ENCODE data around the gene SNTB2. TPM values are rescaled to one million over a fixed set of nuclear protein-coding genes. Genes with fewer than 3 reads are reported as not detected.

The SNTB2 gene
- total RNA-seq, 4 donors from 2014 or later: 39.1 to 137 (median 43.0) TPM

DNA sequence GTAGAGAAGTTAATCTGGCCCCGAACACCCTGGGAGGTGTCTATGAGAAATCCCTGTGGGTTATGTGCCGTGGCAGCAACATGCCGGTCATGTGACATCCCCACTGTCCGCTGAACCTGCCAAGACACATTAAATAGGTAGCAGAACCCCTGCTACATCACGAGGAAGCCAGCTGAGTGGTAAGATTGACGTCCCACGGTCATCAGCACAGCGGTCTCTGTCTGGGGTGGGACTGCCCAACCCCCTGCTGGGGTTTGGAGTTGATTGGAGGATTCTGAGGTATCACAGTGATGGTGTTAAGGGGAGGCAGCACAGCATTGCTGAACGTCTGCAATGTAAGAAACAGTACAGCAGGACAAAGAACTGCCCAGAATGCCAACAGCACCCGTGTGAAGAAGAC, 162.6 kb downstream of the SNTB2 start:
- no peaks in the 10 kb centered on the region for H3K4me1 ChIP-seq
- H3K27ac ChIP-seq: no peak overlapping the region
- H3K36me3 ChIP-seq: peaks cover 0 to 43% of the 10 kb centered on the region in 2 donors
- 74 to 97% methylated on average over 5 to 6 of the region's 10 CpGs for WGBS, 2 donors (ENCODE audit: low coverage in 1 of 2)
- no peaks in the 10 kb centered on the region for H3K27me3 ChIP-seq
- TF ChIP-seq, protein P1, sequence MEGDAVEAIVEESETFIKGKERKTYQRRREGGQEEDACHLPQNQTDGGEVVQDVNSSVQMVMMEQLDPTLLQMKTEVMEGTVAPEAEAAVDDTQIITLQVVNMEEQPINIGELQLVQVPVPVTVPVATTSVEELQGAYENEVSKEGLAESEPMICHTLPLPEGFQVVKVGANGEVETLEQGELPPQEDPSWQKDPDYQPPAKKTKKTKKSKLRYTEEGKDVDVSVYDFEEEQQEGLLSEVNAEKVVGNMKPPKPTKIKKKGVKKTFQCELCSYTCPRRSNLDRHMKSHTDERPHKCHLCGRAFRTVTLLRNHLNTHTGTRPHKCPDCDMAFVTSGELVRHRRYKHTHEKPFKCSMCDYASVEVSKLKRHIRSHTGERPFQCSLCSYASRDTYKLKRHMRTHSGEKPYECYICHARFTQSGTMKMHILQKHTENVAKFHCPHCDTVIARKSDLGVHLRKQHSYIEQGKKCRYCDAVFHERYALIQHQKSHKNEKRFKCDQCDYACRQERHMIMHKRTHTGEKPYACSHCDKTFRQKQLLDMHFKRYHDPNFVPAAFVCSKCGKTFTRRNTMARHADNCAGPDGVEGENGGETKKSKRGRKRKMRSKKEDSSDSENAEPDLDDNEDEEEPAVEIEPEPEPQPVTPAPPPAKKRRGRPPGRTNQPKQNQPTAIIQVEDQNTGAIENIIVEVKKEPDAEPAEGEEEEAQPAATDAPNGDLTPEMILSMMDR (IDR thresholded peaks at IDR 0.05): no peak
- TF ChIP-seq POLR2A (IDR thresholded peaks at IDR 0.05) (no peak), POLR2AphosphoS5 (IDR thresholded peaks at IDR 0.05) (no peak), EP300 (IDR thresholded peaks at IDR 0.05) (no peak)
- H3K4me3 ChIP-seq: no peak overlapping the region
- no peaks in the 10 kb centered on the region for H3K9me3 ChIP-seq
- ATAC-seq: no peak

DNA sequence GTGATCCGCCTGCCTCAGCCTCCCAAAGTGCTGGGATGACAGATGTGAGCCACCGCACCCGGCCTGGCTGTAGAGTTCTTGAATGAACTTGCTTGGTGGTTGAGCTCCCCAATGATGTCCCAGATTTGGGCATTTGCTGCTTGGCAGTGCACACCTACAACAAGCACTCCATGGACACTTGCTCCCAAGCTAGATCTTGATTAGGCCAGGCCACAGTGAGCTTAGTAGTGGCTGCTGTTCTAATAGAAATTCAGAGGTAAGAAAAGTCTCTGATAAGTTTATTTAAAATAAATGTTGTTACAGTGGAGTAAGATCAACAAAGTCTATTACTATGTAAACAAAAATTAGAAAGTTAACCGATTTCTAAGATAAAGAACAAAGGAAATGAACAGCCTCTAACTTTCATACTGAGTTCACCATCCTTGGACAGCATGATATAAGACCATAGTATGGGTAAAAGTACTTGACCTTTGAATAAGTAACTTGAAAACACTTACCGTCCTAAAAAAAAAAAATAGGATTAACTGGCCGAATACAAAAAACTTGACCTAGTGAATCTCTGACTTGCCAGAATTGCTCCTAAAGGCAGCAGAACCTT, 163.7 kb downstream of the SNTB2 start:
- no peak for ATAC-seq
- peaks cover 0 to 43% of the 10 kb centered on the region in 2 donors for H3K36me3 ChIP-seq

DNA sequence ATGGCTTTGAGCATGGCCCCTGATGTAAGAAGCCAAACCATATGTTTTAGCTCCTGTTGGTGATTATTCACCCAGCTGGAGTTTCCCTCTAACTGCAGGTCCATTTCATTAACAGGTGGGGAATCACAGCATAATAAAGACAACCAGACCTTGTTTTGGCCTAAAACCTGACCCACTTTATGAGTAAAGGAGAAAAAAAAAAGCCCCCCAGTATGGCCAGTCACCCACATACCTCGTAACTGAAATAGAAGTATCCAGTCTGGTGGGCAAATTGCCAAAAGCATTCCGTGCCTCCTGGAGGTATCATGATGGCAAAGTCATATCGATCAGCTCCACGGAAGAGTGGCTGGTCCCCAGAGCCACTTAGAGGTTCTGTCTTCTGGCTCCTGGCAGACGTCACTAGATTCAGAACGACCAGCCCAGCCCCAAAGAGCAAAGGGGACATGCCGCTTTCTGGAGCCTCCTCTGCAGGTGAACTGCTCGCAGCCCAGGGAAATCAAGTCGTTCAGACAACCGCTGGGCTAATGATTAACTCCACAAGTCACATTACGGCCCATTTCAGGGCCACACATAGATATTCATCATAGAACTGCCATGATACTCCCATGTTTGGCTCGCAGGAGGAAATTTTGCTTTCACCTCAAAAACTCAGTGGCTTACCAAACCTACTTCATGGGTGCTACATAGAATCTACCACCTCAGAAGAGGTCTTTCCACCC, 164.5 kb downstream of the SNTB2 start, which contains the start of gene TMED6:
Gene TMED6, minus strand, starts transcription at position 478 of the 719 bp plus-strand sequence. Its CDS starts 33 bp downstream, at position 445.
- Histone ChIP-seq H3K36me3 (peaks cover 0 to 43% of the 10 kb centered on the region in 2 donors), H3K27me3 (no peaks in the 10 kb centered on the region), H3K27ac (no peak within 1 kb of the TSS), H3K4me1 (no peaks in the 10 kb centered on the region), H3K9me3 (no peaks in the 10 kb centered on the region), H3K4me3 (no peak within 1 kb of the TSS)
- 77 to 90% methylated on average over 4 to 8 of the region's 12 CpGs for WGBS, 2 donors (ENCODE audit: low coverage in 1 of 2)
- no peak for TF ChIP-seq EP300 (IDR thresholded peaks at IDR 0.05)
- TF ChIP-seq POLR2AphosphoS5 (IDR thresholded peaks at IDR 0.05): no peak
- TF ChIP-seq, protein P1 (IDR thresholded peaks at IDR 0.05): no peak
- no peak for ATAC-seq

More for the DNA sequence above, 163.7 kb downstream of the SNTB2 start:
- Histone ChIP-seq H3K4me3 (no peak overlapping the region), H3K9me3 (no peaks in the 10 kb centered on the region), H3K27me3 (no peaks in the 10 kb centered on the region), H3K4me1 (no peaks in the 10 kb centered on the region), H3K27ac (no peak overlapping the region)
- TF ChIP-seq, protein P1 (IDR thresholded peaks at IDR 0.05): no peak
- TF ChIP-seq EP300 (IDR thresholded peaks at IDR 0.05): no peak
- TF ChIP-seq POLR2A (IDR thresholded peaks at IDR 0.05): no peak
- TF ChIP-seq POLR2AphosphoS5 (IDR thresholded peaks at IDR 0.05): no peak
- 69 to 71% methylated on average over 5 to 6 of the region's 6 CpGs for WGBS, 2 donors (ENCODE audit: low coverage in 1 of 2)

Small RNA genes lying within 50 kb of the gene (small RNA-seq; reads per million reads assigned to genes)
- gene RF00019: 0 reads per million in 4 donors
- gene RNU6-22P: 0 reads per million in 4 donors

Other genes with a start within 250 kb of the SNTB2 start
- 1 to 10 TPM in 2 of 4 donors, under 1 TPM in 2; 0.78 to 3.3 (median 1.2) TPM for gene HAS3, start 81.5 kb upstream of the SNTB2 start, total RNA-seq
- 100 to 1,000 TPM in 1 of 4 donors, 10 to 100 TPM in 3; 44.0 to 102 (median 61.9) TPM for gene CHTF8, start 54.6 kb upstream of the SNTB2 start, total RNA-seq
- 10 to 100 TPM; 16.4 to 36.2 (median 25.8) TPM for gene UTP4, start 54.5 kb upstream of the SNTB2 start, total RNA-seq
- 10 to 100 TPM; 34.2 to 41.1 (median 36.6) TPM for gene VPS4A, start 124.2 kb downstream of the SNTB2 start, total RNA-seq
- gene PDF, start 143.4 kb downstream of the SNTB2 start, total RNA-seq: 10 to 100 TPM in 3 of 4 donors, under 1 TPM in 1; 0.49 to 16.0 (median 13.7) TPM
- gene COG8, start 152.4 kb downstream of the SNTB2 start, total RNA-seq: 10 to 100 TPM; 33.3 to 48.6 (median 43.5) TPM
- 10 to 100 TPM in 3 of 4 donors, 1 to 10 TPM in 1; 7.5 to 18.9 (median 15.0) TPM for gene NIP7, start 152.6 kb downstream of the SNTB2 start, total RNA-seq
- gene TMED6, start 164.6 kb downstream of the SNTB2 start, total RNA-seq: 1 to 10 TPM in 1 of 4 donors, not detected in 3; 2.2 TPM
- 10 to 100 TPM; 14.4 to 27.5 (median 14.7) TPM for gene TERF2, start 198.8 kb downstream of the SNTB2 start, total RNA-seq
- gene CYB5B, start 237.5 kb downstream of the SNTB2 start, total RNA-seq: 10 to 100 TPM; 33.4 to 63.8 (median 37.8) TPM